ENCODE measurements around the gene SPATA25.

GRCh38 chr20:45904583-45905504 lies 17.4 kb upstream of the SPATA25 start:
- no peak for TF ChIP-seq ZNF274 (IDR thresholded peaks at IDR 0.05; ENCODE audit: low read depth, low read length)
- no peak for TF ChIP-seq YY1 (IDR thresholded peaks at IDR 0.05; ENCODE audit: insufficient read depth, insufficient read length)

Data from NT2/D1 (cell line).